GM18511 (cell line): Measurements from ENCODE around the gene LRRC4B.
A peak's percentile ranks its signal among the peaks of the same experiment; 100 is the strongest.
"Not testable (repeated sequence)": the region's sequence is repeated elsewhere in the genome, so short reads cannot be mapped to it uniquely, and the experiment has no call there.

Source experiments
- ATAC-seq: cut with Tn5 transposase; IDR thresholded peaks from one replicate; pipeline ENCODE4 v1.9.1; 2021; ENCODE audit warnings: mild to moderate bottlenecking, moderate library complexity; ENCODE audit not compliant: unreplicated experiment

The LRRC4B gene

DNA sequence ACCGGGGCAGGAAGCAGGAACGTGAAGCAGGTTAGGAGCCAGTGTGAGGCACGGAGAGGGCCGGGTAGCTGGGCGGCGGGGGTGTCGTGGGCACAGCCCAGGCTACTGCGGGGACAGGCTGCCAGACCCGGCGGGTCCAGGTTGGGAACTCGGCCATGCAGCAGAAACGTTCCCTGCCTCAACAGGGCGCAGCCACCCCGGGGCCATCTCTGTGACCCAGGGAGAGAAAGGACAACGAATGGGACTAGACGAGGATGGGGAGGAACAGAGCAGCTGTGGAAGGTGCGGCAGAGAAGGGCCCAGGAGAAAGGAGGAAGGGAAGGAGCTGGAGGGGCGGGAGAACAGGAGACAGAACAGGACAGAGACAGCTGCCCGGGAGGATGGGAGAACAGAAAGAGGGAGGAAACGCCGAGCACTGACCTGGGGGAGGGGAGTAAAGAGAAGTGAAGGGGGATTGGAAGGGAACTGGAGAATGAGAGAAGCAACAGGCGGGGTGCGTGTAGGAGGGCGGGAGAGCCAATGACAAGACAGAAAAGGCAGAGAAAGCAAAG is 78.7 kb downstream of the LRRC4B start:
- ATAC-seq, result no peak

DNA sequence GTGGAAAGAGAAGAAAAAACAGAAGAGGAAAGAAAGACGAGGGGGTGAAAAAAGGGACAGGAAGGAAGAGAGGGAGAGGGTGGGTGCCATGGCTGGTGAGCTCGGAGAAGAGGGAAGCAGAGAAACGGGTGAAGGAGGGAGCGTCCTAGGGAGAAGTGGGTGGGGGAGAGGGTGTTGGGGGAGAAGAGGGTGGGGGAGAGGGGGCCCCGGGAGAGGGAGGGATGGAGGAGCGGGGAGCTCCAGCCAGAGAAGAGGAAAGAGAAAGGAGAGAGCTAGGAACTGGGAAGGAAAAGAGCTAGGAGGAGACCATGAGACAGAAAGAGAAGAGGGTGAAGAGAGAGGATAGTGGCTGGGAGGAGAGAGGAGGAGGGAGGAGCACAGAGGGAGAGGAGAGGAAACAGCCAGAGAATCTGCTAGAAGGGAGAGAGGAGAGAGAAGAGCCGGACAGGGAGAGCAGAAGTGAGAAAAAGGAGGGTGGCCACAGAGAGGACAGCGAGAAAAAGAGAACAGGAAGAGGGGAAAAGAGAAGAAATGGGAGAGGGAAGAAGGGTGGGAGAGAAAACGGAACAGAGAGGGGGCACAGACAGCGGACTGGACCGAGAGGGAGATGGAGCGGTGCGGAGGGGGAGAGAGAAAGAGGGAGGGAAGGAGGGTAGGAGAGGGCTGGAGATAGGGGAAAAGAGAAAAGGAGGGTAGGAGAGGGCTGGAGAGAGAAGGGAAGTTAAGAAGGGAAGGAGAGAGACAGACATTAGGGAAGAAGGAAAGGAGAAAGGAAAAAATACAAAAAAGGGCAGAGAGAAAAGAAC is 79.6 kb downstream of the LRRC4B start:
- no peak for ATAC-seq

DNA sequence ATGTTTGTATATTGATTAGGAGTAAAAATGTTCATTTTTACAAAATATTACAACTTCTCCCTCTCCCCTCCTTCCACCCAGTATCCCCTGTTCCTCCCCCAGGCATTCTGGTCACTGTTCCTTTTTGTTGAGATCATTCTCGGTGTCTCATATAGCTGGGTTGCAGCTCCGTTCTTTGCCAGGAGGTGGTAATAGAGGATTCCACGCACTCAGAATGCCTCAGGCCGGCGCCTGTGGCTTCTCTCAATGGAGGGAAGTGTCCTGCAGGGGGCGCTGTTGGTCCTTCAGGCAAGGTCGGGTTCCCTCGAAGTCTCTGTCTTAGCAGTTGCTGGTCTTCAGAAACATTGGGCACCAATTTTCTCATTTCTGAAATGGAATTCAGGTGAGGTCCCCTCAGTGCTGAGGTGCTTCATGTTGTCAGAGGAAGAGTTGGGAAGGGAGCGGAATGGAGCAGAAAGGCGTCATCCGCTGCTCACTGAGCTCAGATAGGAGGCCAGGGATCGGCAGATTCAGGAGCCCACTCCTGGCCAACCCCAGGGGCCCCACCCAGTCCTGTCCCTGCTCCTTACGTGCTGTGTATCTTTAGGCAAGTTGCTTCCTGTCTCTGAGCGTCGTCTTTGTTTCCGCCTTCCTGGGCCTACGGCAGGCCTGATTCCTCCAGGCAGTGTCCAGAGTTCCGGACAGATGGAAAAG is 81.3 kb downstream of the LRRC4B start:
- ATAC-seq, result no peak

DNA sequence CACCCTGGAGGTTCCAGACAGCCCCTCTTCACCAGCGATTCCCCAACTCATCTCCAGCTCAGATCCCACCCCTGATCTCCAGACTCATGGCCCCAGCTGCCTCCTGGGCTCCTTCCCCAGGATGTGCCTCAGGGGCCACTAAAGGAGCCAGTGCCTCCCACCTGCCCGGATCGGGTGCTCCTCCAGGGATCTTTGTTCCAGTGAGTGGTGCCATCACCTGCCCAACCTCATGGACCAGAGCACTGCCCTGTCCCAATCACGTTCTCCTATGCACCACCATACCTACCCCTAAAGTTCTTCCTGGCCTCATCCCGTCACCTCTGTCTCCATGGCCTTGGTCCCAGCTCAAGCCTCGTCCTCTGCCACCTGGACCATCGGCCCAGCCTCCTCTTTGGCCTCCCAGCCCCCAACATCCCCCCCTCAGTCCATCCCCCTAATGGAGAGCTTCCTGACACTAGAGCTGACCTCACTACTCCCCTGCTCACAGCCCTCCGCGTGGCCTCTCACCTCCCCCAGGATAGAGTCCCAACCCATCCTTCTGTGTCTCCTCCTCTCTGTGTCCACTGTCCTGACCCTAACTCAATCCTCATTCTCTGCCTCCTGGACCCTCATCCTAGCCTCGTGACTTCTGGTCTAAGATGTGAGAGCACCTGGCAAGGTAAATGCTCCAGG is 82.8 kb downstream of the LRRC4B start:
- no peak for ATAC-seq

DNA sequence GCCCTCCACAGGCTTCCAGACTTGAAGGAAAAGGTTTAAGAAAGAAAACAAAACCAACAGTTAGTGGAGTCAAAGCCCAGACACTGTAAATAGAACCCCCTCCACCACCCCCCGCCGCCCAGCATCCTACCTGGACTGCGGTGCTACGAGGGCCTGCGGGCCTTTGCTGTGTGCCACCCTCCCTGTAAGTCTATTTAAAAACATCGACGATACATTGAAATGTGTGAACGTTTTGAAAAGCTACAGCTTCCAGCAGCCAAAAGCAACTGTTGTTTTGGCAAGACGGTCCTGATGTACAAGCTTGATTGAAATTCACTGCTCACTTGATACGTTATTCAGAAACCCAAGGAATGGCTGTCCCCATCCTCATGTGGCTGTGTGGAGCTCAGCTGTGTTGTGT is 85.3 kb downstream of the LRRC4B start:
- ATAC-seq, result no peak

DNA sequence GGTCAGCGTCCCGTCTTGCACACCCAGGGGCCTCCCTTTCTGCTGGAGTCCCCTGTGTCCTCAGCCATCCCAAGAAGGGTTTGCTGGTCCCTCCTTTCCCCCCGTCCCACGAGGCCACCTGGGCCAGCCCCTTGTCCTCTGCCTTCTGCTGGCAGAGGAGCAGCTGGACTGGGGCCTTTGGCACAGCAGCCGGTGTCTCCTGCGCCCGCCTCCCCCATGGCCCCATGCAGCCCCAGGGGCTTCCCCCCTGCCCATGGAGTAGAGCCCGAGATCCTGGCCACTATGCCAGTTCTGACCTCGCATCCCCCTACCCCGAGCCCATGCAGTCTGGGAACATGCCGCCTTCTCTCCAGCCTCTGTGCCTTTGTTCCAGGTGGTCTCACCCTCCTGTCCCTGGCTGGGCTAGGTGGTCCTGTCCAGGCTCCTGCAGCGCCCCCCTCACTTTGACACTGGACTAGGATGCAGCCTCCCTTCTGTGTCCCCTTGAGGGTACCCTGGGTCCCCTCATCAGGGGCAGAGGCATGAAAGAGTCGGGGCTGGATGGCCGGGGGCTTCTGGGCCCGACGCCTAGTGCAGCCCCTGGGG is 85.9 kb downstream of the LRRC4B start:
- ATAC-seq, result no peak

DNA sequence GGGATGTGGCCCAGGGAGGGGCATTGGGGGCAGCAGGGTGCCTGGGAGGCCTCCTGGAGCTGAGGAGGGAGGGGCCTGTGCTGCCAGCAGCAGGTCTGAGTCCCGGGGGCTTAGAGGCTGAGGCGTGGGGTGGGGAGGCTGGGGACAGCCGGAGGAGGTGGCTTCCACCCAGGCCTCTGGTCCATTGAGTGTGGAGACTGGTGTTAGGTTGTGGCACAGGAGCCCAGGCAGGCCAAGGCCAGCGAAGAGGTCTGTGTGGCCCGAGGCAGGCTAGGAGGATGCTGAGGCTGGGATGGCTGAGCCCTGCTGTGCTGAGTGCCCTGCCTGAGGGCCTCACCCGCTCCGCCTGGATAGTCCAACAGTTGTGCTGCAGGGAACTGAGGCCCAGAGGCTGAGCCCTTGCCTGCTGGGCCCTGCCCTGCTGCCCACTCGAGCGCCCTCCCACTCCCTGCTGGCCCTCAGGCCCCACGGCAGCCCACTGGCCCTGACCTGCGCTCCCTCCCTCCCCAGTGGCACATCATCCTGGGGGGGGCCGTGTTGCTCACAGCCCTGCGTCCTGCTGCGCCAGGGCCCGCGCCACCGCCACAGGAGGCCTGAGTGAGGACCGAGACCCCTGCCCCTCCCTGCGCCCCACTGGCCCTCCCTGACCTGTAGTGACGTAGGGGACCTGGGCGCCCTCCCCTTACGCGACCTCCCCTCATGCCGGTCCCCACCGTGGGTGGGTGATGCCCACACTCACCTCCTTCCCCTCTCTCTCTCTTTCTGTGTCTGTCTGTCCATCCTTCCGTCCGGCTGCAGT is 86.7 kb downstream of the LRRC4B start:
- ATAC-seq, result no peak

DNA sequence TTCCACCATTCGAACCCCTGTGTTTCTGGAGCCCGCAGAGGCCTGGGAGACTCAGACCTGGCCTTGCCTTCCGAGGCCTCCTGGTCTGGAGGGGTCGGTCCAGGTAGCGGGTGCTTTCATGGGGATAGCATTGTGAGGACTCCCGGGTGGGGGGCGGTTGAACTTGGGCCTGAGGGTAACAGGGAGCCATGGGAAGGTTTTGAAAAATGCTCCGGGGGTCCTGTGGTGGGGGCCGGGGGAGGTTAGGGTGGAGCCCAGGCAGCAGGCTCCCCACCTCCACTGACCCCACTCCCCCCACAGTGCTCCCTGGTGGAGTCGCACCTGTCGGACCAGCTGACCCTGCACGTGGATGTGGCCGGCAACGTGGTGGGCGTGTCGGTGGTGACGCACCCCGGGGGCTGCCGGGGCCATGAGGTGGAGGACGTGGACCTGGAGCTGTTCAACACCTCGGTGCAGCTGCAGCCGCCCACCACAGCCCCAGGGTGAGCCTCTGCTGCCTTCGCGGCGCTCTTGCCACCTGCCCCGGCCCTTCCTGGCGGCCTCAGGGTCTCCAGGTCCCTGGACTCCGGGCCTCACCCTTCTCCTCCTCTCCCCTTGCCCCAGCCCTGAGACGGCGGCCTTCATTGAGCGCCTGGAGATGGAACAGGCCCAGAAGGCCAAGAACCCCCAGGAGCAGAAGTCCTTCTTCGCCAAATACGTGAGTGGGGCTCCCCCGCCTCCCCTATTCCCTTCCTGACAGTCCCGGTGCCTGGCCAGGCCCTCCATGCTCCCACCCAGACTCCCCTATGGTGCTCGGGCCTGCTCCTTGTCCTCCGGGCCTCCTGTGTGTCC is 87.7 kb downstream of the LRRC4B start:
- no peak for ATAC-seq

DNA sequence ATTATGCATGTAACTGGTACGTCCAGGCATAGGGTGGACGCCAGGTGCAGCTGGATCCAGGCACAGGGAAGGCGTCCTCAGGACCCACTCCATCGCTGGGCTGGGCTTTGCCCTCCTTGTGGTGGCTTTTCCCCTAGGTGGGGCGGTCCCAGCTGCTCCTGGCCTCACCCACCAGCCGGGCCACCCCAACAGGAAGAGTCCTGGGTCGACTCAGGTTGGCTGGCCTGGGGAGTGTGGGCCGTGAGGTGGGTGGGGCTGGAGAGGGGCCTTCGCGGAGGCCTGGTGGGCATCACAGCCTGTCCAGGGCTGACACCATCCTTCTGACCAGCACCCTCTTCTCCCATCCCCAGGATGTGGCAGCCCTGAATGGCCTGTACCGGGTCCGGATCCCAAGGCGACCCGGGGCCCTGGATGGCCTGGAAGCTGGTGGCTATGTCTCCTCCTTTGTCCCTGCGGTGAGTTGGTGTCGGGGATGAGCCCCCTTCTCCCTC is 88.4 kb downstream of the LRRC4B start:
- no peak for ATAC-seq

DNA sequence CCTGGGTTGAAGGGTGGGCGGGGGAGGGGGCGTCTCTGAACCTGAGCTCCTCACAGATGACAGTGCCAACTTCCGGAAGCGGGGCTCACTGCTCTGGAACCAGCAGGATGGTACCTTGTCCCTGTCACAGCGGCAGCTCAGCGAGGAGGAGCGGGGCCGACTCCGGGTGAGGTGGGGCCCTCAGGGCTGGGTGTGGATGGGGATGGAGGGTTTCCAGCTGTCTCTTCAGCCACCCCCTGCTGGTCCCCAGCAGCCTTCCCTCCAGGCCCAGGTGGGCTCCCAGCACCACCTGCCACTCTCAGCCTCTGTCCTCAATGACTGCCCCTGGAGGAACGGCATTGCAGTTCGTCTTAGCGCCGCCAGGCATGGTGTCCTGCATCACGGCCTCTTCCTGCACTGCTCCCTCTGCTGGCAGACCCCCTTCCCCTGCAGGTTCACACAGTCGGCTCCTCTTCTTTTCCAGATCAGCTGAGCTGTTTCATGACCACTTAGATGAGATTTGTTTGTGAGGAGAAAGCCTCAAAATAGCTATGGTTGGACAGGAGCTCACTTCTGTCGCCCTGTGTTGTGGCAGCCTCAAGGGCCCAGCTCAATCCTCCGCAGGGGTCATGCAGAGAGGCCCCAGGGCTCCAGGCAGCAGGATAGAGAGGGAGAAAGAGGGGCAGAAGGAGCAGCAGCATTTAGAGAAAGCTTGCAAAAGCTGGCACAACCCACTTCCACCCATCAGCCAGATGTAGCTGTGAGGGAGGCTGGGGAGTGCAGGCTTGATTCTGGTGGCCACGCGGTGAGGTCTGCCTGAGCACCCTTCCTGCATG is 89.1 kb downstream of the LRRC4B start:
- ATAC-seq, result no peak

DNA sequence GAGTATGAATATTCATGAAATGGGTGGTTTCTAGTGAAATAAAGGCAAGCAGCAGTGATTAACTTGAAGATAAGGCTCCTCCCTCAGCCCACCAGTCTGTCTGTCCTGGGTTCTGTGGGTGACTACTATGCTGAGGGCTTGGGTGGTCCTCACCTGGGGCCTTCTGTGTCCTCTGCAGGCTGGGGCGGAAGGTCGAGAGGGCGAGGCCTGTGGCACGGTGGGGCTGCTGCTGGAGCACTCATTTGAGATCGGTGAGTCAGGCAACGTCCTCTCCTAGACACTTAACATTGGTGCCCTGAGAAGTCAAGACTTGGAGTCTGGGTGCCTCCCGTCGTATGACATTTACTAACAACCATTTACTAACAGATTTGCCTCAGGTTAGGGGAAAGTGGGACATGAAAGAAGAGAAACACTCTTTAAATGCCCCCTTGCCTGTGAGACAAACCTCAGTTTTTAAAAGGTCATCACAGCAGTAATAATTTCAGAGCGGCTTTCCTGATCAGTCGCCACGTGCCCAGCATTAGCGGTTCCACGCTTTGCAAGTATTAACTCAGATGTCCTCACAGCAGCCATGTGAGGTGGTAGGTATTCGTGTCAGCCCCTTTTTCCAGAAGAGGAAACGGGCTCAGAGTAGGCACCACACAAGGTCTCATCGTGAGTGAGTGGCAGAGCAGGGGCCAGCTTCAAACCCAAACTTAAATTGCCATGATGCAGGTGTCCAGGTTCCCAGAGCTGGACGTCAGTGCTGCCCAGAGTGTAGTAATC is 90.3 kb downstream of the LRRC4B start:
- no peak for ATAC-seq

DNA sequence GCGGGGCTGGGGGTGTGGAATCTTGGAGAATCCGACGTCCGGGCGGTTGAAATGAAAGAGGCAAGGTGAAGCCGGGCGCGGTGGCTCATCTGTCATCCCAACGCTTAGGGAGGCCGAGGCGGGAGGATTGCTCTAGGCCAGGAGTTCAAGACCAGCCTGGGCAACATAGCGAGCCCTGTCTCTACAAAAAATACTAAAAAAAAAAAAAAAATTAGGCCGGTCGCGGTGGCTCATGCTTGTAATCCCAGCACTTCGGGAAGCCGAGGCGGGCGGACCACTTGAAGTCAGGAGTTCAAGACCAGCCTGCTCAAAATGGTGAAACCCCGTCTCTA is 91.4 kb downstream of the LRRC4B start:
- ATAC-seq, result no peak

DNA sequence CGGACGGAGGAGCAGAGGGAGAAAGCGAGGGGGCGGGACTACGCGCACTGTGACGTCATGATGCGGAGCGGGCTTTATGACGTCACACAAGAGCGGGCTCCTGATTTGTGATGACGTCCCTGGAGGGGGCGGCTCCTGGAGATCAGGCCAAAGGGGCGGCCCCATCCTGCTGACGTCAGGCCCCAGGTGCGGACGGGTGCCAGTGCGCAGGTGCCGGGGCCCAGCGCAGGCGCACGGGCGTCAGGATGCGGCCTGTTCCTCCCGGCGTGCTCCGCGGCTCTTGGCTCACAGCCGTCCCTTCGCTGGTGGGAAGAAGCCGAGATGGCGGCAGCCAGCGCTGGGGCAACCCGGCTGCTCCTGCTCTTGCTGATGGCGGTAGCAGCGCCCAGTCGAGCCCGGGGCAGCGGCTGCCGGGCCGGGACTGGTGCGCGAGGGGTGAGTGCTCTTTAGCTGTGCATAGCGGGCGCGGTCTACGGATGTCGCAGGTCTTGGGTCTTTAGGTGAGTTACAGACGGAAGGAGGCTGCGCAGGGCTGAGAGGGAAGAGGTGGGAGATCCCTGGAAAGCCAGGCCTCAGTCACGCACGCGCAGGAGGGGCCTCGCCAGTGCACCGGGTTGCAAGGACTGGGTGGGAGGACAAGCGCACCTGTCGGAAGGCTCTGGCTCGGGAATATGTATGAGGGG is 91.9 kb downstream of the LRRC4B start, which contains the start of the genes EMC10 and GARIN5A:
Gene EMC10, plus strand, starts transcription at position 284 of the 683 bp plus-strand sequence. Its CDS starts 38 bp downstream, at position 322.
Gene GARIN5A, minus strand, starts transcription at position 625 of the 683 bp plus-strand sequence. Its CDS starts 460 bp downstream, at position 165.
- peak; percentile 77 for ATAC-seq

DNA sequence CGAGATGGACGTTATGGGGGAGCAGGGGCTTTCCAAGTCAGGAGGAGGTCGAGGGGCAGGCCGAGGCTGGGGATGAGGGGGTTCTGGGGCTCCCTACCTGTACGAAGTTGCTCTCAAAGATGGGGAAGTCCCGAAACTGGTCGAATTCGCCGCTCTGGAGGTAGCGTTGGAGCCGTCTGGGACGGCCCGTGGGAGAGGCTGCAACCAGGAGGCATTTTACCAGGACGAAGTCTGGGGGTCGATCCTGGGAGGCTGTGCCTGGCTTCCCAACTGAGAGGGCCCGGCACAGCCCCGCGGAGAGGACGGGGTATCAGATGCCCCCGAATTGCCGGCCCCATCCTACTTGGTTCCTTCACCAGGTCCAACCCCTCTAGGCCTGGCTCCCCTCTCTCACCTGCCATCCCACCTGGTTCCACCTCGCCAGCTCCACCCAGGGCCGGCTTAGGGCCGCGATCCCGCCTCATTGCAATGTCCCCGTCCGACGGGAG is 92.5 kb downstream of the LRRC4B start:
- peak; percentile 6 for ATAC-seq

DNA sequence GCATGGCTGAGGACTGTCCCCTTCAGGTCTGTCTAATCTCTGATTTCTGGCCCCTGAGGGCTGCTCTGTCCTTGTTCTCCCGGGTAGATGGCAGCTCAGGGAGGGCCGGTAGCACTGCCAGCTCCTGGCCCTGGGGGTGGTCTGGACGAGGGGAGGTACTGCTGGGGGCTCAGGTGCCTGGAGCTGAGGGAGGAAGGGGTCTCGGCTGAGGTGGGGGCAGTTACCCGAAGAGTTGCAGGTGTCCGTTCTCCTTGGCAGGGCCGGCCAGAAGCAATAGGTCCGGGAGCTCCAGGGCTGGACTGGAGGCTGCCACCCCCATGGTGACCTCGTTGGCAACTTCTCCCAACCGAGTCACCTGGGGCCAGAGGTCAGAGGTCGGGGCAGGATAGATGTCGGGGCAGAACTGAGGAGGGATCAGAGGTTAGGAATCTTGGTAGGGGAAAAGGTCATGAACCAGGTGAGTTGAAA is 93.1 kb downstream of the LRRC4B start:
- no peak for ATAC-seq

DNA sequence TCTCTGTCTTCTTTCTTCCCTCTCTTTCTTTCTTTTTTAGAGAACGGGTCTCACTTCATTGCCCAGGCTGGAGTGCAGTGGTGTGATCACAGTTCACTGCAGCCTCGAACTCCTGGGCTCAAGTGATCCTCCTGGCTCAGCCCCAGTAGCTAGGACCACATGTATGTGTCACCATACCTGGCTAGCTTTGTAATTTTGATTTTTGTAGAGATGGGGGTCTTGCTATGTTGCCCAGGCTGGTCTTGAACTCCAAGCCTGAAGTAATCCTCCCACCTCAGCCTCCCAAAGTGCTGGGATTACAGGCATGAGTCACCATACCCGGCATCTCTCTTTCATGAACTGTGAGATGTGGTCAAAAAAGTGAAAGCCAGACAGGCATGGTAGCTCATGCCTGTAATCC is 94.9 kb downstream of the LRRC4B start:
- not testable (repeated sequence) for ATAC-seq

DNA sequence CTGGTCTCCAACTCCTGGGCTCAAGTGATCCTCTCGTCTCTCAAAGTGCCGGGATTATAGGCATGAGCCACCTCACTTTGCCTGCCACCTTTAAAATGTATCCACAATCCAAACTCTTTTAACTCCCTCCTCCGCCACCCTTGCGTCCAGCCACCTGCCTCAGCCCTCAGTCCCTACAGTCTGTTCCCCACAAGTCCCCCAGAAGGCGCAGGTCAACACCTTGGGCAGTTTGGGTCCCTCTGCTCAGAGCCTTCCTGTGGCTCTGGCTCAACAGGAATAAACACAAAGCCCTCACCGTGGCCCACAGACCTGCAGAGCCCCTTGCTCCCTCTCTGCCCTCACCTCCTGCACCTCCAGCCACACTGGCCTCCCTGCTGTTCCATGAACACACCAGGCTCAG is 99.4 kb downstream of the LRRC4B start:
- ATAC-seq, result no peak
